Left ventricle myocardium inferior (tissue), 1 donor: ENCODE measurements around the gene GMNC. TPM values are rescaled to one million over a fixed set of nuclear protein-coding genes. Genes with fewer than 3 reads are reported as not detected.
"Not testable (repeated sequence)": the region's sequence is repeated elsewhere in the genome, so short reads cannot be mapped to it uniquely, and the experiment has no call there.

Experiments used
- DNase-seq: peaks from one replicate; pipeline ENCODE4 v3.0.0-alpha.2; 2020
- H3K27ac ChIP-seq: fragments of 200-600 bp; replicated peaks from 2 replicates; pipeline ENCODE4 v1.8.0; 2021
- H3K27me3 ChIP-seq: fragments of 200-600 bp; 2 replicates; pipeline ENCODE4 v1.8.0; 2021; ENCODE audit warnings: low read depth
- H3K36me3 ChIP-seq: fragments of 200-600 bp; 2 replicates; pipeline ENCODE4 v1.8.0; 2021
- H3K4me1 ChIP-seq: fragments of 200-600 bp; 2 replicates; pipeline ENCODE4 v1.8.0; 2021
- H3K4me3 ChIP-seq: fragments of 200-600 bp; 2 replicates; pipeline ENCODE4 v1.8.0; 2021; ENCODE audit warnings: mild to moderate bottlenecking, moderate library complexity
- H3K9me3 ChIP-seq: fragments of 200-600 bp; replicated peaks from 2 replicates; pipeline ENCODE4 v1.8.0; 2021
- CTCF ChIP-seq: fragments of 200-600 bp; IDR thresholded peaks from 2 replicates; pipeline ENCODE4 v1.8.0; 2021; ENCODE audit warnings: antibody characterized with exemption, mild to moderate bottlenecking, borderline replicate concordance
- intact Hi-C: fragments of 100-400 bp; cut with micrococcal nuclease; formaldehyde crosslinking; loops from one replicate; pipeline ENCODE4 v1.11.0; 2022
- total RNA-seq: library from RNA; stranded (reverse); fragmentation: NEBNext Ultra II Directional; extraction: Animal tissue kit (Norgen Biotek cat#: 25700); gene quantifications from one replicate; pipeline ENCODE4 v1.2.1, GENCODE V29; 2021
- donor health status: DM: no; HTN: yes; CAD: no; lungs with severe emphysema.

The GMNC gene
- total RNA-seq, 1 donor from 2014 or later = 2.2 TPM

- H3K27me3 ChIP-seq = peaks cover 10% of the 10 kb centered on the region
- H3K4me1 ChIP-seq = no peaks in the 10 kb centered on the region
- H3K4me3 ChIP-seq = no peak overlapping the region
- H3K27ac ChIP-seq = no peak overlapping the region
- intact Hi-C loops = no loop called here
- H3K36me3 ChIP-seq = no peaks in the 10 kb centered on the region
- no peak for DNase-seq
- TF ChIP-seq CTCF = no peak
- H3K9me3 ChIP-seq = peaks cover 27% of the 10 kb centered on the region
Observed at GRCh38 chr3:190892395-190892902, 30.0 kb upstream of the GMNC start.

- intact Hi-C loops = loop anchor here (10.0 kb wide), 1 partner anchor 168 kb away; no protein-coding TSS in a partner anchor
- H3K4me1 ChIP-seq = no peaks in the 10 kb centered on the region
Observed at GRCh38 chr3:190886945-190887344, 24.5 kb upstream of the GMNC start.

GRCh38 chr3:190883973-190884832 lies 21.7 kb upstream of the GMNC start:
- no peaks in the 10 kb centered on the region for H3K9me3 ChIP-seq
- DNase-seq = no peak
- no peaks in the 10 kb centered on the region for H3K4me1 ChIP-seq
- intact Hi-C loops = loop anchor here (10.0 kb wide), 1 partner anchor 171 kb away; no protein-coding TSS in a partner anchor
- no peaks in the 10 kb centered on the region for H3K36me3 ChIP-seq
- peaks cover 14% of the 10 kb centered on the region for H3K27me3 ChIP-seq
- no peak overlapping the region for H3K27ac ChIP-seq
- peak; percentile 92 for TF ChIP-seq CTCF
- no peak overlapping the region for H3K4me3 ChIP-seq

More at GRCh38 chr3:190886945-190887344, 24.5 kb upstream of the GMNC start:
- peaks cover 14% of the 10 kb centered on the region for H3K27me3 ChIP-seq
- no peak for DNase-seq
- H3K27ac ChIP-seq = no peak overlapping the region
- no peaks in the 10 kb centered on the region for H3K36me3 ChIP-seq
- no peaks in the 10 kb centered on the region for H3K9me3 ChIP-seq
- TF ChIP-seq CTCF = no peak
- no peak overlapping the region for H3K4me3 ChIP-seq

GRCh38 chr3:190883141-190883540 lies 20.6 kb upstream of the GMNC start:
- TF ChIP-seq CTCF = no peak
- H3K4me3 ChIP-seq = no peak overlapping the region
- H3K27ac ChIP-seq = no peak overlapping the region
- H3K9me3 ChIP-seq = no peaks in the 10 kb centered on the region
- no peaks in the 10 kb centered on the region for H3K4me1 ChIP-seq
- H3K27me3 ChIP-seq = peaks cover 9% of the 10 kb centered on the region
- no peak for DNase-seq
- intact Hi-C loops = loop anchor here (10.0 kb wide), 1 partner anchor 172 kb away; no protein-coding TSS in a partner anchor
- no peaks in the 10 kb centered on the region for H3K36me3 ChIP-seq

- no peaks in the 10 kb centered on the region for H3K4me1 ChIP-seq
- no peaks in the 10 kb centered on the region for H3K9me3 ChIP-seq
- peak; percentile 23 for TF ChIP-seq CTCF
- intact Hi-C loops = no loop called here
- no peak overlapping the region for H3K27ac ChIP-seq
- H3K4me3 ChIP-seq = no peak overlapping the region
- no peaks in the 10 kb centered on the region for H3K27me3 ChIP-seq
- no peaks in the 10 kb centered on the region for H3K36me3 ChIP-seq
- DNase-seq = no peak
Observed at GRCh38 chr3:190877925-190878324, 15.4 kb upstream of the GMNC start.

- H3K9me3 ChIP-seq, H3K27me3 ChIP-seq, H3K36me3 ChIP-seq, DNase-seq, intact Hi-C loops, H3K4me1 ChIP-seq, H3K4me3 ChIP-seq, H3K27ac ChIP-seq: not testable (repeated sequence)
Observed at GRCh38 chr3:190876433-190876832, 13.9 kb upstream of the GMNC start.

- DNase-seq, H3K4me3 ChIP-seq, intact Hi-C loops, H3K4me1 ChIP-seq, H3K36me3 ChIP-seq, H3K27me3 ChIP-seq, H3K27ac ChIP-seq, H3K9me3 ChIP-seq: not testable (repeated sequence)
Observed at GRCh38 chr3:190875061-190875460, 12.6 kb upstream of the GMNC start.
